ENCODE measurements around the gene PDCL3. TPM values are rescaled to one million over a fixed set of nuclear protein-coding genes. Genes with fewer than 3 reads are reported as not detected.
A peak's percentile ranks its signal among the peaks of the same experiment; 100 is the strongest.

Gene PDCL3
- total RNA-seq, 1 donor from 2014 or later: 27.9 TPM

GRCh38 chr2:100554798-100555407, 7.9 kb upstream of the PDCL3 start:
- intact Hi-C loops (cut with DNase I): no loop called here
- ATAC-seq (ENCODE audit: poor library complexity) (no peak), DNase-seq (peak; percentile 47)

GRCh38 chr2:100556746-100557145, 6.0 kb upstream of the PDCL3 start:
- intact Hi-C loops (cut with DNase I): no loop called here
- DNase-seq: no peak
- no peak for ATAC-seq (ENCODE audit: poor library complexity)

- ATAC-seq (ENCODE audit: poor library complexity): no peak
- intact Hi-C loops (cut with DNase I): no loop called here
These were observed 2.5 kb upstream of the PDCL3 start for GRCh38 chr2:100560216-100560830.

GRCh38 chr2:100561191-100561590, 1.6 kb upstream of the PDCL3 start:
- ATAC-seq (ENCODE audit: poor library complexity) (no peak), DNase-seq (no peak)
- intact Hi-C loops (cut with DNase I): no loop called here

More at GRCh38 chr2:100560216-100560830, 2.5 kb upstream of the PDCL3 start:
- DNase-seq: no peak

GRCh38 chr2:100563407-100564247, 834 bp downstream of the PDCL3 start:
- peak; percentile 1 for ATAC-seq (ENCODE audit: poor library complexity)
- intact Hi-C loops (cut with DNase I): no loop called here
- no peak for DNase-seq

GRCh38 chr2:100568989-100569388, 6.2 kb downstream of the PDCL3 start:
- no peak for ATAC-seq (ENCODE audit: poor library complexity)
- intact Hi-C loops (cut with DNase I): no loop called here
- DNase-seq: no peak

GRCh38 chr2:100571668-100572067, 8.9 kb downstream of the PDCL3 start:
- intact Hi-C loops (cut with DNase I): no loop called here
- no peak for ATAC-seq (ENCODE audit: poor library complexity)
- DNase-seq: no peak

GRCh38 chr2:100577777-100578176, 15.0 kb downstream of the PDCL3 start:
- intact Hi-C loops (cut with DNase I): no loop called here
- DNase-seq (no peak), ATAC-seq (ENCODE audit: poor library complexity) (no peak)

- DNase-seq (no peak), ATAC-seq (ENCODE audit: poor library complexity) (peak; percentile 39)
- intact Hi-C loops (cut with DNase I): no loop called here
These were observed 17.8 kb downstream of the PDCL3 start for GRCh38 chr2:100580367-100581276.

- ATAC-seq (ENCODE audit: poor library complexity): no peak
- intact Hi-C loops (cut with DNase I): no loop called here
- no peak for DNase-seq
These were observed 18.5 kb downstream of the PDCL3 start for GRCh38 chr2:100581277-100581612.

GRCh38 chr2:100584816-100585215, 22.0 kb downstream of the PDCL3 start:
- ATAC-seq (ENCODE audit: poor library complexity): no peak
- intact Hi-C loops (cut with DNase I): no loop called here
- no peak for DNase-seq

- no peak for ATAC-seq (ENCODE audit: poor library complexity)
- intact Hi-C loops (cut with DNase I): no loop called here
- no peak for DNase-seq
These were observed 25.4 kb downstream of the PDCL3 start for GRCh38 chr2:100588071-100588786.

- DNase-seq (no peak), ATAC-seq (ENCODE audit: poor library complexity) (no peak)
- intact Hi-C loops (cut with DNase I): no loop called here
These were observed 26.7 kb downstream of the PDCL3 start for GRCh38 chr2:100589527-100589926.

GRCh38 chr2:100592226-100592625, 29.4 kb downstream of the PDCL3 start:
- intact Hi-C loops (cut with DNase I): no loop called here
- DNase-seq (no peak), ATAC-seq (ENCODE audit: poor library complexity) (no peak)

- intact Hi-C loops (cut with DNase I): no loop called here
- DNase-seq (no peak), ATAC-seq (ENCODE audit: poor library complexity) (no peak)
These were observed 33.7 kb downstream of the PDCL3 start for GRCh38 chr2:100596465-100596864.

- ATAC-seq (ENCODE audit: poor library complexity): no peak
- DNase-seq: no peak
- intact Hi-C loops (cut with DNase I): no loop called here
These were observed 36.8 kb downstream of the PDCL3 start for GRCh38 chr2:100599566-100599965.

GRCh38 chr2:100601661-100602060, 38.9 kb downstream of the PDCL3 start:
- intact Hi-C loops (cut with DNase I): no loop called here
- DNase-seq (no peak), ATAC-seq (ENCODE audit: poor library complexity) (no peak)

GRCh38 chr2:100603414-100603813, 40.6 kb downstream of the PDCL3 start:
- ATAC-seq (ENCODE audit: poor library complexity) (no peak), DNase-seq (no peak)
- intact Hi-C loops (cut with DNase I): no loop called here
